ENCODE data around the gene ZNF711.

DNA sequence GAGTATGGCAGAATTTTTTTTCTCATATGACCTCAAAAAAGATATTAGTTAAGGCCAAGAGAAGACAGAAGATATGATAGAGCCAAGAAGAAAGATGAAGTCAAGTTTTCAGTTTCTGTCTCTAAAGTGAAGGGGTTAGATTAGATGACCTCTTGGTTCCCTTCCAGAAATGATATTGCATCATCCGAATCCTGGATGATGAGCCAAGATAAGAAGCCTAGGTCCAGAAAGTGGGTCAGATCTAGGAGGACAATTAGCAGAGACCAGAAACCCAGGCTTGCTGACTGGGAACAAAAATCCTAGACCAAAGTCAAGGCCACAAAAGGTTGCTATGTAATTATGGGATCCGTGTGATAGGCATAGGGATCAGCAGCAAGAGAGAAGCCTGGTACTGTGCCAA lies 20.4 kb upstream of the ZNF711 start:
- TF ChIP-seq, protein P1, sequence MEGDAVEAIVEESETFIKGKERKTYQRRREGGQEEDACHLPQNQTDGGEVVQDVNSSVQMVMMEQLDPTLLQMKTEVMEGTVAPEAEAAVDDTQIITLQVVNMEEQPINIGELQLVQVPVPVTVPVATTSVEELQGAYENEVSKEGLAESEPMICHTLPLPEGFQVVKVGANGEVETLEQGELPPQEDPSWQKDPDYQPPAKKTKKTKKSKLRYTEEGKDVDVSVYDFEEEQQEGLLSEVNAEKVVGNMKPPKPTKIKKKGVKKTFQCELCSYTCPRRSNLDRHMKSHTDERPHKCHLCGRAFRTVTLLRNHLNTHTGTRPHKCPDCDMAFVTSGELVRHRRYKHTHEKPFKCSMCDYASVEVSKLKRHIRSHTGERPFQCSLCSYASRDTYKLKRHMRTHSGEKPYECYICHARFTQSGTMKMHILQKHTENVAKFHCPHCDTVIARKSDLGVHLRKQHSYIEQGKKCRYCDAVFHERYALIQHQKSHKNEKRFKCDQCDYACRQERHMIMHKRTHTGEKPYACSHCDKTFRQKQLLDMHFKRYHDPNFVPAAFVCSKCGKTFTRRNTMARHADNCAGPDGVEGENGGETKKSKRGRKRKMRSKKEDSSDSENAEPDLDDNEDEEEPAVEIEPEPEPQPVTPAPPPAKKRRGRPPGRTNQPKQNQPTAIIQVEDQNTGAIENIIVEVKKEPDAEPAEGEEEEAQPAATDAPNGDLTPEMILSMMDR (conservative IDR thresholded peaks at IDR 0.05; ENCODE audit: low read depth, low read length), result no peak
- TF ChIP-seq EZH2 (IDR thresholded peaks at IDR 0.05; ENCODE audit: borderline replicate concordance, low read depth, low read length, poor library complexity, severe bottlenecking), result no peak
